ENCODE results near the gene RBBP5.

Gene RBBP5

GRCh38 chr1:205056956-205057568, 64.7 kb downstream of the RBBP5 start:
- TF ChIP-seq CTCF (IDR thresholded peaks at IDR 0.05; ENCODE audit: low read depth, low read length), result no peak
- Histone ChIP-seq H3K4me3 (ENCODE audit: low read depth, low read length) (no peak overlapping the region), H3K27me3 (no peaks in the 10 kb centered on the region), H3K36me3 (no peaks in the 10 kb centered on the region), H3K4me1 (no peaks in the 10 kb centered on the region), H3K9me3 (no peaks in the 10 kb centered on the region)
- no peak for DNase-seq

- Histone ChIP-seq H3K4me1 (no peaks in the 10 kb centered on the region), H3K36me3 (no peaks in the 10 kb centered on the region), H3K9me3 (no peaks in the 10 kb centered on the region), H3K27me3 (no peaks in the 10 kb centered on the region), H3K4me3 (ENCODE audit: low read depth, low read length) (no peak overlapping the region)
- peak; percentile 38 for DNase-seq
- TF ChIP-seq CTCF (IDR thresholded peaks at IDR 0.05; ENCODE audit: low read depth, low read length), result no peak
Observed at GRCh38 chr1:205056188-205056611, 65.6 kb downstream of the RBBP5 start.

- no peak for DNase-seq
- no peaks in the 10 kb centered on the region for H3K36me3 ChIP-seq
- H3K9me3 ChIP-seq, result no peaks in the 10 kb centered on the region
- H3K4me1 ChIP-seq, result no peaks in the 10 kb centered on the region
- TF ChIP-seq CTCF (IDR thresholded peaks at IDR 0.05; ENCODE audit: low read depth, low read length), result no peak
- no peaks in the 10 kb centered on the region for H3K27me3 ChIP-seq
- H3K4me3 ChIP-seq (ENCODE audit: low read depth, low read length), result no peak overlapping the region
Observed at GRCh38 chr1:205054013-205054412, 67.8 kb downstream of the RBBP5 start.

GRCh38 chr1:205053296-205053695, 68.5 kb downstream of the RBBP5 start:
- H3K9me3 ChIP-seq, result no peaks in the 10 kb centered on the region
- H3K27me3 ChIP-seq, result no peaks in the 10 kb centered on the region
- no peak for TF ChIP-seq CTCF (IDR thresholded peaks at IDR 0.05; ENCODE audit: low read depth, low read length)
- no peak for DNase-seq
- H3K4me3 ChIP-seq (ENCODE audit: low read depth, low read length), result no peak overlapping the region
- no peaks in the 10 kb centered on the region for H3K36me3 ChIP-seq
- H3K4me1 ChIP-seq, result no peaks in the 10 kb centered on the region

GRCh38 chr1:205052690-205053089, 69.1 kb downstream of the RBBP5 start:
- no peak for DNase-seq
- H3K4me3 ChIP-seq (ENCODE audit: low read depth, low read length), result no peak overlapping the region
- H3K36me3 ChIP-seq, result no peaks in the 10 kb centered on the region
- no peak for TF ChIP-seq CTCF (IDR thresholded peaks at IDR 0.05; ENCODE audit: low read depth, low read length)
- no peaks in the 10 kb centered on the region for H3K4me1 ChIP-seq
- no peaks in the 10 kb centered on the region for H3K27me3 ChIP-seq
- no peaks in the 10 kb centered on the region for H3K9me3 ChIP-seq

GRCh38 chr1:205049479-205049878, 72.3 kb downstream of the RBBP5 start:
- DNase-seq, result no peak
- H3K36me3 ChIP-seq, result no peaks in the 10 kb centered on the region
- no peaks in the 10 kb centered on the region for H3K27me3 ChIP-seq
- no peaks in the 10 kb centered on the region for H3K9me3 ChIP-seq
- TF ChIP-seq CTCF (IDR thresholded peaks at IDR 0.05; ENCODE audit: low read depth, low read length), result no peak
- H3K4me1 ChIP-seq, result no peaks in the 10 kb centered on the region
- H3K4me3 ChIP-seq (ENCODE audit: low read depth, low read length), result no peak overlapping the region
